Retina (tissue), 1 donor: Measurements from ENCODE around the gene C17orf50.

Experiments used
- DNase-seq: peaks from one replicate; pipeline ENCODE4 v3.0.0-alpha.2; 2016

C17orf50 gene

GRCh38 chr17:35791681-35792350, 31.1 kb downstream of the C17orf50 start:
- DNase-seq: no peak

GRCh38 chr17:35793257-35793656, 32.6 kb downstream of the C17orf50 start:
- DNase-seq: no peak

GRCh38 chr17:35795007-35795870, 34.6 kb downstream of the C17orf50 start, which contains the start of gene MMP28:
Gene MMP28 (minus strand): TSS chr17:35795641. CDS start chr17:35795377, 264 bp downstream.
- DNase-seq: peak; percentile 81

- DNase-seq: no peak
Measured at GRCh38 chr17:35795871-35796265, 35.2 kb downstream of the C17orf50 start.

- no peak for DNase-seq
Measured at GRCh38 chr17:35796942-35797341, 36.3 kb downstream of the C17orf50 start.

GRCh38 chr17:35797370-35797769, 36.7 kb downstream of the C17orf50 start:
- no peak for DNase-seq

GRCh38 chr17:35797918-35798317, 37.2 kb downstream of the C17orf50 start:
- no peak for DNase-seq

GRCh38 chr17:35799942-35800341, 39.3 kb downstream of the C17orf50 start:
- DNase-seq: no peak

GRCh38 chr17:35801583-35802224, 41.0 kb downstream of the C17orf50 start:
- DNase-seq: no peak

- peak; percentile 74 for DNase-seq
Measured at GRCh38 chr17:35804658-35805192, 44.0 kb downstream of the C17orf50 start.

- DNase-seq: no peak
Measured at GRCh38 chr17:35807371-35808144, 46.9 kb downstream of the C17orf50 start.

- no peak for DNase-seq
Measured at GRCh38 chr17:35808240-35808961, 47.7 kb downstream of the C17orf50 start.

- DNase-seq: peak; percentile 99
Measured at GRCh38 chr17:35808962-35809854, 48.5 kb downstream of the C17orf50 start, which contains the start of gene TAF15. Gene TAF15 (plus strand): TSS chr17:35809484. CDS start chr17:35809570, 86 bp downstream.

GRCh38 chr17:35809855-35810461, 49.3 kb downstream of the C17orf50 start:
- no peak for DNase-seq

GRCh38 chr17:35811759-35812158, 51.1 kb downstream of the C17orf50 start:
- DNase-seq: no peak

- DNase-seq: no peak
Measured at GRCh38 chr17:35812456-35812855, 51.8 kb downstream of the C17orf50 start.
